Kidney (tissue), 11 donors: ENCODE data around the gene PRAMEF7. TPM values are rescaled to one million over a fixed set of nuclear protein-coding genes. Genes with fewer than 3 reads are reported as not detected.
"Not testable (repeated sequence)": the region's sequence is repeated elsewhere in the genome, so short reads cannot be mapped to it uniquely, and the experiment has no call there.

Source experiments
- DNase-seq, 5 donors: peaks; one replicate each; pipeline ENCODE4 v3.0.0-alpha.2; 2013 to 2020
- FAIRE-seq: peaks from 2 replicates; lab custom pipeline; 2012; peaks lifted over from hg19 to GRCh38; lab: Jason Lieb, UNC
- H3K27ac ChIP-seq, 2 donors: one replicate each; pipeline ENCODE4 v1.7.0; 2013; ENCODE audit warnings: low read depth in 2 of 2, low read length in 2 of 2, inconsistent platforms in 1 of 2
- H3K27me3 ChIP-seq: one replicate; pipeline ENCODE4 v1.7.1; 2013; ENCODE audit warnings: low read length, inconsistent platforms; ENCODE audit not compliant: control insufficient read depth, insufficient read depth
- H3K36me3 ChIP-seq, 3 donors: one replicate each; pipeline versions ENCODE4 v1.7.0 to v1.7.1; 2013; ENCODE audit warnings: low read length in 3 of 3, control low read depth in 1 of 3, inconsistent platforms in 1 of 3; ENCODE audit not compliant: insufficient read depth in 3 of 3, control insufficient read depth in 2 of 3
- H3K4me1 ChIP-seq, 3 donors: one replicate each; pipeline versions ENCODE4 v1.7.0 to v1.7.1; 2013; ENCODE audit warnings: low read length in 3 of 3, inconsistent platforms in 1 of 3, low read depth in 1 of 3; ENCODE audit not compliant: control insufficient read depth in 2 of 3, insufficient read depth in 2 of 3
- H3K4me3 ChIP-seq, 3 donors: one replicate each; pipeline versions ENCODE4 v1.7.0 to v1.8.1; 2013; ENCODE audit warnings: low read length in 3 of 3, control low read depth in 1 of 3, inconsistent platforms in 1 of 3
- H3K9ac ChIP-seq, 3 donors: one replicate each; pipeline versions ENCODE4 v1.7.0 to v1.7.1; 2013; ENCODE audit warnings: low read length in 3 of 3, control low read depth in 1 of 3, inconsistent platforms in 1 of 3
- H3K9me3 ChIP-seq, 3 donors: one replicate each; pipeline versions ENCODE4 v1.7.0 to v1.7.1; 2013; ENCODE audit warnings: low read length in 3 of 3, control low read depth in 1 of 3, inconsistent platforms in 1 of 3; ENCODE audit not compliant: control insufficient read depth in 2 of 3, insufficient read depth in 1 of 3
- intact Hi-C: fragments of 100-400 bp; cut with DNase I; formaldehyde crosslinking; loops from one replicate; pipeline ENCODE4 v1.11.1; 2022
- polyA plus RNA-seq: library from polyadenylated mRNA; stranded (reverse); fragments of 350-450 nt; fragmentation: Illumina TruSeq; extraction: RNeasy Lipid Tissue Mini Kit (QIAGEN cat#74804); gene quantifications from one replicate; pipeline ENCODE4 v1.2.3, GENCODE V29; 2014; ENCODE audit warnings: low read depth, low replicate concordance; ENCODE audit not compliant: insufficient read depth
- total RNA-seq: library from RNA; stranded (reverse); fragmentation: NEBNext Ultra II Directional; extraction: Animal tissue kit (Norgen Biotek cat#: 25700); gene quantifications from one replicate; pipeline ENCODE4 v1.2.1, GENCODE V29; 2021
- donor health status: control.
- donor health status: control.
- donor health status: DM: yes; HTN: yes; CAD: no.
- donor health status: Normal renal cell carcinoma (clear cell type).

Gene PRAMEF7
- total and polyA plus RNA-seq, 2 donors from 2014 or later, result not detected

DNA sequence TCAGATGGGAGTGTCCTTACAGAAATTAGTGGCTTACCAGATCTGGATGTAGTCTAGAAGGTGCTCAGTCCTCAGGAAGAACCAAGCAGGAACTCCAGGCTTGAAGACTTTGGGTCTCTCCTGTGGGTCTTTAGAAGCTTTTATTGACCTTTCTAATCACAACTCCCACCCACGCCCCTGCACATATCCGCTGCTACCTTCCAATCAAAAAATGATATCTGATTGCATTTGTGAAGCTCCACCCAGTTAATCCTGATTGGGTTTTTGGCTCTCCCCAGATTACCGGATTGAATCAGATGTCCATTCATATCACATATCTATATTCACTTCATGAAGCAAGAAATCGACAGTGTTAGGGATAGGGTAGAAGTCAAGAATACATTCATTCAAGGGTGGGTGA, 31.1 kb downstream of the PRAMEF7 start, which contains the start of gene PRAMEF6:
Gene PRAMEF6, minus strand, starts transcription at position 101 of the 400 bp plus-strand sequence. CDS start 5,062 bp downstream, outside the sequence.
- H3K9me3 ChIP-seq, H3K36me3 ChIP-seq, H3K9ac ChIP-seq, intact Hi-C loops, H3K27me3 ChIP-seq, FAIRE-seq, H3K4me3 ChIP-seq, H3K27ac ChIP-seq, H3K4me1 ChIP-seq, DNase-seq: not testable (repeated sequence)

Other genes with a start within 250 kb of the PRAMEF7 start
- gene AADACL3, start 200.5 kb upstream of the PRAMEF7 start, total RNA-seq, result not detected
- not detected for gene AADACL3, start 200.5 kb upstream of the PRAMEF7 start, polyA plus RNA-seq
- gene CFAP107, start 170.4 kb upstream of the PRAMEF7 start, total RNA-seq, result not detected
- gene CFAP107, start 170.4 kb upstream of the PRAMEF7 start, polyA plus RNA-seq, result not detected
- gene PRAMEF12, start 142.9 kb upstream of the PRAMEF7 start, total RNA-seq, result not detected
- gene PRAMEF12, start 142.9 kb upstream of the PRAMEF7 start, polyA plus RNA-seq, result not detected
- gene PRAMEF1, start 125.2 kb upstream of the PRAMEF7 start, total RNA-seq, result not detected
- gene PRAMEF1, start 125.2 kb upstream of the PRAMEF7 start, polyA plus RNA-seq, result not detected
- not detected for gene PRAMEF11, start 85.2 kb upstream of the PRAMEF7 start, total RNA-seq
- gene PRAMEF11, start 85.2 kb upstream of the PRAMEF7 start, polyA plus RNA-seq, result not detected
- not detected for gene HNRNPCL1, start 67.9 kb upstream of the PRAMEF7 start, total RNA-seq
- gene HNRNPCL1, start 67.9 kb upstream of the PRAMEF7 start, polyA plus RNA-seq, result not detected
- gene PRAMEF2, start 59.5 kb upstream of the PRAMEF7 start, total RNA-seq, result not detected
- not detected for gene PRAMEF2, start 59.5 kb upstream of the PRAMEF7 start, polyA plus RNA-seq
- not detected for gene PRAMEF4, start 30.4 kb upstream of the PRAMEF7 start, total RNA-seq
- gene PRAMEF4, start 30.4 kb upstream of the PRAMEF7 start, polyA plus RNA-seq, result not detected
- gene PRAMEF10, start 18.3 kb upstream of the PRAMEF7 start, total RNA-seq, result not detected
- not detected for gene PRAMEF10, start 18.3 kb upstream of the PRAMEF7 start, polyA plus RNA-seq
- gene PRAMEF6, start 31.0 kb downstream of the PRAMEF7 start, total RNA-seq, result not detected
- not detected for gene PRAMEF6, start 31.0 kb downstream of the PRAMEF7 start, polyA plus RNA-seq
- not detected for gene PRAMEF27, start 140.0 kb downstream of the PRAMEF7 start, total RNA-seq
- not detected for gene PRAMEF27, start 140.0 kb downstream of the PRAMEF7 start, polyA plus RNA-seq
- gene HNRNPCL3, start 144.2 kb downstream of the PRAMEF7 start, total RNA-seq, result not detected
- not detected for gene HNRNPCL3, start 144.2 kb downstream of the PRAMEF7 start, polyA plus RNA-seq
- gene PRAMEF25, start 154.2 kb downstream of the PRAMEF7 start, total RNA-seq, result not detected
- not detected for gene PRAMEF25, start 154.2 kb downstream of the PRAMEF7 start, polyA plus RNA-seq
- gene HNRNPCL2, start 200.2 kb downstream of the PRAMEF7 start, total RNA-seq, result not detected
- gene HNRNPCL2, start 200.2 kb downstream of the PRAMEF7 start, polyA plus RNA-seq, result not detected
- gene PRAMEF26, start 239.4 kb downstream of the PRAMEF7 start, total RNA-seq, result not detected
- gene PRAMEF26, start 239.4 kb downstream of the PRAMEF7 start, polyA plus RNA-seq, result not detected
- not detected for gene HNRNPCL4, start 249.0 kb downstream of the PRAMEF7 start, total RNA-seq
- gene HNRNPCL4, start 249.0 kb downstream of the PRAMEF7 start, polyA plus RNA-seq, result not detected